ENCODE data around the gene PPP1R37.

PPP1R37 gene

GRCh38 chr19:45130888-45131615 lies 38.1 kb downstream of the PPP1R37 start:
- WGBS: 64% methylated on average over 13 of the region's 13 CpGs
- Histone ChIP-seq H3K36me3 (ENCODE audit: insufficient read depth, low read length) (no peaks in the 10 kb centered on the region), H3K4me3 (ENCODE audit: low read length) (no peak overlapping the region), H3K9me3 (ENCODE audit: insufficient read depth, low read depth, low read length) (no peaks in the 10 kb centered on the region), H3K27ac (ENCODE audit: low read depth, low read length) (no peak overlapping the region), H3K27me3 (ENCODE audit: insufficient read depth, low read length) (no peaks in the 10 kb centered on the region), H3K4me1 (ENCODE audit: insufficient read depth, low read length) (peaks cover 8% of the 10 kb centered on the region), H3K9ac (ENCODE audit: low read depth, low read length) (peak overlapping the region; percentile 21; the same call in 1 of the 2 replicates)

- H3K4me1 ChIP-seq (ENCODE audit: insufficient read depth, low read length): peaks cover 17% of the 10 kb centered on the region
- H3K36me3 ChIP-seq (ENCODE audit: insufficient read depth, low read length): no peaks in the 10 kb centered on the region
- no peak overlapping the region for H3K9ac ChIP-seq (ENCODE audit: low read depth, low read length)
- WGBS: 96% methylated on average over 8 of the region's 8 CpGs
- H3K9me3 ChIP-seq (ENCODE audit: insufficient read depth, low read depth, low read length): no peaks in the 10 kb centered on the region
- no peak overlapping the region for H3K27ac ChIP-seq (ENCODE audit: low read depth, low read length)
- no peaks in the 10 kb centered on the region for H3K27me3 ChIP-seq (ENCODE audit: insufficient read depth, low read length)
- no peak overlapping the region for H3K4me3 ChIP-seq (ENCODE audit: low read length)
These were observed 40.7 kb downstream of the PPP1R37 start for GRCh38 chr19:45133661-45134060.

GRCh38 chr19:45135176-45135885 lies 42.4 kb downstream of the PPP1R37 start:
- H3K36me3 ChIP-seq (ENCODE audit: insufficient read depth, low read length): no peaks in the 10 kb centered on the region
- H3K27ac ChIP-seq (ENCODE audit: low read depth, low read length): no peak overlapping the region
- no peaks in the 10 kb centered on the region for H3K27me3 ChIP-seq (ENCODE audit: insufficient read depth, low read length)
- H3K9ac ChIP-seq (ENCODE audit: low read depth, low read length): no peak overlapping the region
- H3K9me3 ChIP-seq (ENCODE audit: insufficient read depth, low read depth, low read length): no peaks in the 10 kb centered on the region
- H3K4me3 ChIP-seq (ENCODE audit: low read length): no peak overlapping the region
- 96% methylated on average over 21 of the region's 21 CpGs for WGBS
- H3K4me1 ChIP-seq (ENCODE audit: insufficient read depth, low read length): peaks cover 17% of the 10 kb centered on the region

- no peaks in the 10 kb centered on the region for H3K27me3 ChIP-seq (ENCODE audit: insufficient read depth, low read length)
- H3K4me3 ChIP-seq (ENCODE audit: low read length): no peak overlapping the region
- H3K4me1 ChIP-seq (ENCODE audit: insufficient read depth, low read length): peaks cover 11% of the 10 kb centered on the region
- no peaks in the 10 kb centered on the region for H3K9me3 ChIP-seq (ENCODE audit: insufficient read depth, low read depth, low read length)
- whole genome bisulfite sequencing: 87% methylated on average over 12 of the region's 12 CpGs
- peak overlapping the region; percentile 13; the same call in 1 of the 2 replicates for H3K27ac ChIP-seq (ENCODE audit: low read depth, low read length)
- 0 out of 2 replicates have a peak, but pooled peaks cover 4% of the 10 kb centered on the region for H3K36me3 ChIP-seq (ENCODE audit: insufficient read depth, low read length)
- H3K9ac ChIP-seq (ENCODE audit: low read depth, low read length): peak overlapping the region; percentile 21; the same call in 1 of the 2 replicates
These were observed 43.7 kb downstream of the PPP1R37 start for GRCh38 chr19:45136507-45137178.

GRCh38 chr19:45137179-45137761 lies 44.3 kb downstream of the PPP1R37 start:
- WGBS: 94% methylated on average over 17 of the region's 17 CpGs
- Histone ChIP-seq H3K4me3 (ENCODE audit: low read length) (no peak overlapping the region), H3K27ac (ENCODE audit: low read depth, low read length) (no peak overlapping the region), H3K36me3 (ENCODE audit: insufficient read depth, low read length) (peaks cover 9% of the 10 kb centered on the region; the same call in 1 of the 2 replicates), H3K4me1 (ENCODE audit: insufficient read depth, low read length) (peaks cover 11% of the 10 kb centered on the region), H3K27me3 (ENCODE audit: insufficient read depth, low read length) (no peaks in the 10 kb centered on the region), H3K9ac (ENCODE audit: low read depth, low read length) (0 out of 2 replicates have a peak overlapping the region, but pooled peaks have one; percentile 21), H3K9me3 (ENCODE audit: insufficient read depth, low read depth, low read length) (no peaks in the 10 kb centered on the region)

GRCh38 chr19:45138303-45138751 lies 45.3 kb downstream of the PPP1R37 start:
- Histone ChIP-seq H3K27ac (ENCODE audit: low read depth, low read length) (no peak overlapping the region), H3K36me3 (ENCODE audit: insufficient read depth, low read length) (peaks cover 18% of the 10 kb centered on the region; the same call in 1 of the 2 replicates), H3K4me1 (ENCODE audit: insufficient read depth, low read length) (peaks cover 11% of the 10 kb centered on the region), H3K4me3 (ENCODE audit: low read length) (no peak overlapping the region), H3K9ac (ENCODE audit: low read depth, low read length) (no peak overlapping the region), H3K9me3 (ENCODE audit: insufficient read depth, low read depth, low read length) (no peaks in the 10 kb centered on the region), H3K27me3 (ENCODE audit: insufficient read depth, low read length) (no peaks in the 10 kb centered on the region)
- WGBS: 89% methylated on average over 11 of the region's 11 CpGs

GRCh38 chr19:45139286-45140143 lies 46.5 kb downstream of the PPP1R37 start:
- H3K36me3 ChIP-seq (ENCODE audit: insufficient read depth, low read length): peaks cover 18% of the 10 kb centered on the region
- no peak overlapping the region for H3K4me3 ChIP-seq (ENCODE audit: low read length)
- H3K27ac ChIP-seq (ENCODE audit: low read depth, low read length): no peak overlapping the region
- no peaks in the 10 kb centered on the region for H3K9me3 ChIP-seq (ENCODE audit: insufficient read depth, low read depth, low read length)
- no peaks in the 10 kb centered on the region for H3K27me3 ChIP-seq (ENCODE audit: insufficient read depth, low read length)
- no peak overlapping the region; the same call in 1 of the 2 replicates for H3K9ac ChIP-seq (ENCODE audit: low read depth, low read length)
- H3K4me1 ChIP-seq (ENCODE audit: insufficient read depth, low read length): peaks cover 11% of the 10 kb centered on the region
- 95% methylated on average over 24 of the region's 24 CpGs for WGBS

GRCh38 chr19:45140144-45140503 lies 47.1 kb downstream of the PPP1R37 start:
- Histone ChIP-seq H3K9ac (ENCODE audit: low read depth, low read length) (no peak overlapping the region), H3K4me1 (ENCODE audit: insufficient read depth, low read length) (peaks cover 11% of the 10 kb centered on the region), H3K27ac (ENCODE audit: low read depth, low read length) (no peak overlapping the region), H3K36me3 (ENCODE audit: insufficient read depth, low read length) (peaks cover 18% of the 10 kb centered on the region), H3K27me3 (ENCODE audit: insufficient read depth, low read length) (no peaks in the 10 kb centered on the region), H3K9me3 (ENCODE audit: insufficient read depth, low read depth, low read length) (no peaks in the 10 kb centered on the region), H3K4me3 (ENCODE audit: low read length) (no peak overlapping the region)
- 95% methylated on average over 8 of the region's 8 CpGs for WGBS

- Histone ChIP-seq H3K9me3 (ENCODE audit: insufficient read depth, low read depth, low read length) (no peaks in the 10 kb centered on the region), H3K4me1 (ENCODE audit: insufficient read depth, low read length) (peaks cover 11% of the 10 kb centered on the region), H3K4me3 (ENCODE audit: low read length) (no peak overlapping the region), H3K9ac (ENCODE audit: low read depth, low read length) (no peak overlapping the region), H3K36me3 (ENCODE audit: insufficient read depth, low read length) (peaks cover 18% of the 10 kb centered on the region), H3K27ac (ENCODE audit: low read depth, low read length) (no peak overlapping the region), H3K27me3 (ENCODE audit: insufficient read depth, low read length) (no peaks in the 10 kb centered on the region)
- WGBS: 95% methylated on average over 11 of the region's 11 CpGs
These were observed 47.6 kb downstream of the PPP1R37 start for GRCh38 chr19:45140533-45140932.

- no peak overlapping the region for H3K4me3 ChIP-seq (ENCODE audit: low read length)
- H3K36me3 ChIP-seq (ENCODE audit: insufficient read depth, low read length): peaks cover 18% of the 10 kb centered on the region
- H3K27ac ChIP-seq (ENCODE audit: low read depth, low read length): no peak overlapping the region
- no peaks in the 10 kb centered on the region for H3K9me3 ChIP-seq (ENCODE audit: insufficient read depth, low read depth, low read length)
- no peaks in the 10 kb centered on the region for H3K27me3 ChIP-seq (ENCODE audit: insufficient read depth, low read length)
- no peak overlapping the region for H3K9ac ChIP-seq (ENCODE audit: low read depth, low read length)
- 94% methylated on average over 28 of the region's 28 CpGs for WGBS
- H3K4me1 ChIP-seq (ENCODE audit: insufficient read depth, low read length): peaks cover 6% of the 10 kb centered on the region; the same call in 1 of the 2 replicates
These were observed 48.4 kb downstream of the PPP1R37 start for GRCh38 chr19:45141203-45141900.
